Epidermal melanocyte (primary cell): Measurements from ENCODE around the gene NME4.
A peak's percentile ranks its signal among the peaks of the same experiment; 100 is the strongest.

ENCODE experiments used
- DNase-seq: peaks from one replicate; pipeline ENCODE4 v3.0.0; 2011; ENCODE audit warnings: low spot score; ENCODE audit not compliant: insufficient read length

The NME4 gene

DNA sequence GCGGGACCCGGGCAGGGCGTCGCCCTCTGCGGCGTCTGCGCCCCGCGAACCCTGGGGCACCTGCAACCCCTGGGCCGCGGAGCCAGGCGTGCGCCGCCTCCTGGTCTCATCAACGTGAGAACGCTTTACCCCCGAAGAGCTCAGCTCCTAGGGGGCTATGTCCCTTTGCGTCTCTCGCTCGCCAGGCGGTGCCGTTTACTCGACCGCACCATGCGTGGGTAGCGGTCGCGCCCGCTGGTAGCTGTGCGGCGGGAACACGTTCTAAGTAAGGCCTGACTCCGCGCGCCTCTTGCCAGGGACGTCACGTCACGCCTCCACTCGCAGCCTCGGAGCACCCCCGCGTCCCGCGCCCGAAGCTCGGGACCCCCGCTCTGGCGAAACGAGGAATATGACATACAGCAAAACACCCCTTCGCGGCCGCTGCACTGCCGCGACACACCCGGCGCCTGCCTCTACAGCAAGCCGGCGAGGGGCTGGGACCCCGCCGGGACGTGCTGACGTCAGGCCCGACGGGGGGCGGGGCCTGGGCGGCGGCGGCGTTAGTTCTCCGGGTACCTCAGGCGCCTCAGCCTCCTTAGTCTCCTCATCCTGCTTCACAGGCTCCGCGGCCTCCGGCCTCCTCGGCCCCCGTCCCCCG lies 28.2 kb downstream of the NME4 start, which contains the start of gene RAB11FIP3:
Gene RAB11FIP3, plus strand, starts transcription at position 568 of the 637 bp plus-strand sequence. CDS start 358 bp downstream, outside the sequence.
- DNase-seq, result peak; percentile 91

DNA sequence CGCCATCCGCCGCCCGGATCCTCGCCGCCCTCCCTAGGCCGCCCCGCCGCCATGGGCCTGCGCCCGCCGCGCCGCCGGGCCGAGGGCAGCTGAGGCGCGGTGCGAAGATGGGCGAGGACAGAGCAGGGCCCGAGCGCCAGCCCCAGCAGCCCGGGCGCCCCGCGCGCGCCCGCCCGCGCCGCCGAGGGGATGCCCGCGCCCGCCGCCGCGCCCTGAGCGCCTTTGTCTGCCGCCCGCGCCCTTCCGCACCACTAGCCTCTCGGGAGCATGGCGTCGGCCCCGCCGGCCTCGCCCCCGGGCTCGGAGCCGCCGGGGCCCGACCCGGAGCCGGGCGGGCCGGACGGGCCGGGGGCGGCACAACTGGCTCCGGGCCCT lies 28.7 kb downstream of the NME4 start:
- DNase-seq, result no peak

DNA sequence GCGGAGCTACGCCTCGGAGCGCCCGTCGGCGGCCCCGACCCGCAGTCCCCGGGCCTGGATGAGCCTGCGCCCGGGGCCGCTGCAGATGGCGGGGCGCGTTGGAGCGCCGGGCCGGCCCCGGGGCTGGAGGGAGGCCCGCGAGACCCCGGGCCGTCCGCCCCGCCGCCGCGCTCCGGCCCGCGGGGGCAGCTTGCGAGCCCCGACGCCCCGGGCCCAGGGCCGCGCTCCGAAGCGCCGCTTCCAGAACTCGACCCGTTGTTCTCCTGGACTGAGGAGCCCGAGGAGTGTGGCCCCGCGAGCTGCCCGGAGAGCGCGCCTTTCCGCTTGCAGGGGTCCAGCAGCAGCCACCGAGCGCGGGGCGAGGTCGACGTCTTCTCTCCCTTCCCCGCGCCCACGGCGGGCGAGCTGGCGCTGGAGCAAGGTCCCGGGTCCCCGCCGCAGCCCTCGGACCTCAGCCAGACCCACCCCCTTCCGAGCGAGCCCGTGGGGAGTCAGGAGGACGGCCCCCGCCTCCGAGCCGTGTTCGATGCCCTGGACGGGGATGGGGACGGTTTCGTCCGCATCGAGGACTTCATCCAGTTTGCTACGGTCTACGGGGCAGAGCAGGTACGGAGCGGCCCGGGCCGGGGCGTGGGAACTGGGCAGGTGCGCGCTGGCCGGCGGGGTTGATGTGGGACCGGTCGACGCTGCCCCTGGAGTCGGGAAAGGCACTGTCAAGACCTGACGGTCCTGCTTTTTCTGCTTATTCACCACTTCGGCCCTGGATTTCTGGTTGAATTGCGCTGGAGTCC lies 29.3 kb downstream of the NME4 start:
- DNase-seq, result no peak

GRCh38 chr16:426906-427249 lies 29.9 kb downstream of the NME4 start:
- DNase-seq, result no peak

DNA sequence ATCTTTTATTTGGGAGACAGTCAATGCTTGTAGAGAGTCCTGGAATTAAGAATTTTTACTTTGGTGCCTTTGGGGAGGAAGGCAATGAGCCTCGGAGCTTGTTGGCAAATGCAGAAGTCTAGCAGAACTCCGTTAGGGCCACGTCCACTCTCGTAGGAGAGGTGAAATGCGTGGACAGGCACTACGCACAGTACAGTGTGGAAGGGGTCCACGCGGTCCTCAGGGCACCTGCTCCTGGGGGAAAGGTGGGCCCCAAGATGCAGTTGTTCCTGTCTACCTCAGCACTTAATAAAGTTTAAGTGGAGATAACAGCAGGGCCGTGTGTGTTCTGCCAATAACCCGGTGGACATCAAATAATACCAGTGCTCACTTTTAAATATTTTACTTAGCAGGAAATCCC lies 30.3 kb downstream of the NME4 start:
- DNase-seq, result no peak

DNA sequence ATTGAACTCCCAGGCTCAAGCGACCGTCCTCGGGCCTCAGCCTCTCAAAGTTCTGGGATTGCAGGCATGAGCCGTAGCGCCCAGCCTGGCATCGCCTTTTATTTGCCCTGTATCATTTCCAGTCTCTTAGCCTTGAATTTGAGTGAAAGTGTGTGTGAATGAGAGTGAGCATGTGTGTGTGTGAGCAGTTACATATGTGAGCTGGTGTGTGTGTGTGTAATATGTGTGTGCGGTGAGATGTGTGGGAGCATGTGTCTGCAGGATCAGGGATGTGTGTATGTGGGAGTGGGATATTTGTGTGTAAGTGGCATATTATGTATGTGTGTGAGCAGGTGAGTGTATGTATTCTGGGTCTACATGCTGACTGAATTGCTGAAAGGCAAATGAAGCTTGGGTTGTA lies 33.9 kb downstream of the NME4 start:
- no peak for DNase-seq

DNA sequence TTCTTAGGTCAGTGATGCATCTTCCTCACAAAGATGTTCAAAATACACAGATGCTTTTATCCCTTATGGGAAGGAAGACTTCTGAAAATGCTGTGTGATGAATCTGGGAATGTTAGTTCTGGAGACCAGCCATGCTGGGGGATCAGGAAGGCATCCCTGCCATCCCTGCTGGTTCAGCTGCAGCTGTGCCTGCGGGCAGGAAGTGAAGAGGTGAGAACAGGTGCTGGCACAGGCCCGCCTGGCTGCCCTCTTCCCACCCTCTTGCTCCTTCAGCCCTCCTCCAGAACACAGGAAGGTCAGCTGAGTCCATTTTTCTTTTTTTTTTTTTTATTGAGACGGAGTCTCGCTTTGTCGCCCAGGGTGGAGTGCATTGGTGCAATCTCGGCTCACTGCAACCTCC lies 43.6 kb downstream of the NME4 start:
- DNase-seq, result no peak

DNA sequence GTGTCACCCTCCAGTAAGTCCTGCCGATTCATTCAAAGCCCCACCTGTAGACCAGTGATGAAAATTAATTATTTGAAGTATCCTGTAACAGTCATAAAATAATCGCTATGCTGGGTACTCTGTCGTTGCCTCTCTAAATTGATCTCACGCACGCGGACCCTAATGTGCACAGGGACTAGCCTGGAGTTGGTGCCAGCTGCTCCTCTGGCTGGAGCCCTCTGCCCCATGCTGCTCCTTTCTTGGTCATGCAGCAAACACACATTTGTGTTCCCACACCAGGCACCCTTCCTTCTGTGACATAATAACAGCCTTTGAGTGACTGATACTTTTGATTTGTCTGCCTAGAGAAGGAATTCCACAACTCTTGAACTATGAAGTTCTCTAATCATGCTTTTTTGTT lies 44.4 kb downstream of the NME4 start:
- no peak for DNase-seq

DNA sequence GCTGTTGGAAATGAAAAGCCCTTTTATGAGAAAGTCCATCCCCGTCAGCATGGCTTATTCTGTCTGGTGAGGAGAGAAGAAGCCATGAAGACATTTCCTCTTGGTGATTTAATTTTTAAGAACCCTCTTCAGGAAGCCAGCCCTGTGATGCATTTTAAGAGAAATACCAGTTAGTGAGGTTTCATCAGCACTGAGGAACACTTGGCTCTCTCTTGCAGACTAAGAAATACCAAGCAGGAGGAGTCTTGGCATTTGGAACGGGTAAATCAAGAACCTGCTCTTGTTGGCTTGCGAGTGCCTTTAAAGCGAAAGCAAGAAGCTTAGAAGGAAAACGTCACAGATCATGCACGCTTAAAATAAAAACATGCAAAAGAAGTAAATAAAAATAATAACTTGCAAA lies 46.0 kb downstream of the NME4 start:
- DNase-seq, result no peak

DNA sequence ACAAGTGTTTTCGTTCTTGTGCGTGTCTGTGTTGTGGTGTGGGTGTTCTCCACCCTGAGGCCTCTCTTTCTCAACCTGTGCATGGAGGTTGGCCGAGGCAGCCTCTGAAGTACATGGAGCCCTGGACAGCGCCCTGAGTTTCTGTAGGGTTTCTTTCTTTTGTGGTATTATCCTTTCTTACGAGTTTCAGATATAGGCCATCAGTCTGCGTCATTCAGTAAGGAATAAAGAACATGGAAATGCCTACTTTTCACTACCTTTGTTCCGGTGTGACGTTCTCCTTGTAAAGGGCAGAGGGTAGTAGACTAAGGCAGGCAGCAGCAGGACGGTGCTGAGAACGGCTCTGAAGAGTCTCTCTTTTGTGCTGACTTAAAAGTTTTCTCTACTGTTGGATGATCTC lies 47.0 kb downstream of the NME4 start:
- DNase-seq, result no peak

DNA sequence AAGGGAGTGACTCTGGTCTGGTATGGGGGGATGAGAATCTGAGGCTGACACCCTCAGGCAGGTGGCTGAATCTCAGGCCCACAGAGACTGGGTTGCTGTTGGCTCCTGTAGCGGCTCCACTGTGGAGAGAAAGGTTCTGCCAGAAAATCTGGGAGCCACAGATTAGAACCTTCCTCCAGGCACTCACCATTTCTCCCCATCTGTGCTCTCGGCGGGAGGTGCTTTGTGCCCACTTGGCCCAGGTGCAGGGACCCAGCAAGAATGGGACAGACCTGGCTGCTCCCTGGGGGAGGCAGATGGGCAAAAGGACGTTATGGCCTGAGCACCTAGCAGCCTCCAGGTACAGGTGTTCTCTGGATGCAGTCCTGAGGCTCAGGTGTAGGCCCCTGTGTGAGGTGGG lies 48.6 kb downstream of the NME4 start:
- DNase-seq, result no peak
